CD4-positive, alpha-beta memory T cell (primary cell): ENCODE data around the gene HTR1D. TPM values are rescaled to one million over a fixed set of nuclear protein-coding genes. Genes with fewer than 3 reads are reported as not detected.
A peak's percentile ranks its signal among the peaks of the same experiment; 100 is the strongest.

Source experiments
- CTCF ChIA-PET: fragments of 350-600 bp; sonication (Branson Sonifier 250); formaldehyde crosslinking; loops from one replicate; lab custom pipeline; 2021; ENCODE audit warnings: inconsistent platforms; ENCODE audit not compliant: partially characterized antibody; lab: Charles Lee
- POLR2A ChIA-PET: fragments of 350-600 bp; sonication (Branson Sonifier 250); formaldehyde crosslinking; loops from one replicate; lab custom pipeline; 2021; ENCODE audit not compliant: partially characterized antibody; lab: Charles Lee
- DNase-seq, 5 donors: peaks; one replicate each; pipeline versions ENCODE4 v3.0.0 to v3.0.0-alpha.2; 2020 to 2022; ENCODE audit warnings: mixed read lengths in 1 of 5
- H3K27ac ChIP-seq: one replicate; pipeline ENCODE4 v1.7.0; 2013; ENCODE audit warnings: low read depth, low read length
- H3K27me3 ChIP-seq: 2 replicates; pipeline ENCODE4 v1.7.0; 2013; ENCODE audit warnings: mild to moderate bottlenecking, low read length, moderate library complexity; ENCODE audit not compliant: insufficient read depth
- H3K36me3 ChIP-seq: 2 replicates; pipeline ENCODE4 v1.7.0; 2013; ENCODE audit warnings: mild to moderate bottlenecking, low read length, moderate library complexity; ENCODE audit not compliant: insufficient read depth
- H3K4me1 ChIP-seq: 2 replicates; pipeline ENCODE4 v1.7.0; 2013; ENCODE audit warnings: mild to moderate bottlenecking, low read length, moderate library complexity; ENCODE audit not compliant: insufficient read depth
- H3K4me3 ChIP-seq, 2 donors: one replicate each; pipeline ENCODE4 v1.7.0; 2013; ENCODE audit warnings: low read length in 2 of 2, mild to moderate bottlenecking in 1 of 2
- H3K9me3 ChIP-seq, 2 donors: one replicate each; pipeline ENCODE4 v1.7.0; 2013; ENCODE audit warnings: low read length in 2 of 2, control low read depth in 1 of 2; ENCODE audit not compliant: control insufficient read depth in 1 of 2
- H3K27ac Mint-ChIP-seq, 7 donors: one replicate each; pipeline ENCODE4 v1.8.0; 2020 to 2021; ENCODE audit warnings: mixed read lengths in 7 of 7, mild to moderate bottlenecking in 6 of 7, inconsistent platforms in 3 of 7, moderate library complexity in 3 of 7
- H3K27me3 Mint-ChIP-seq, 2 donors: one replicate each; pipeline ENCODE4 v1.8.0; 2020 to 2021; ENCODE audit warnings: mixed read lengths in 2 of 2
- H3K36me3 Mint-ChIP-seq, 2 donors: one replicate each; pipeline ENCODE4 v1.8.0; 2020 to 2021; ENCODE audit warnings: mixed read lengths in 2 of 2, inconsistent platforms in 1 of 2, mild to moderate bottlenecking in 1 of 2
- H3K4me1 Mint-ChIP-seq, 4 donors: one replicate each; pipeline ENCODE4 v1.8.0; 2020 to 2021; ENCODE audit warnings: mixed read lengths in 4 of 4, mild to moderate bottlenecking in 1 of 4
- H3K4me3 Mint-ChIP-seq, 8 donors: one replicate each; pipeline ENCODE4 v1.8.0; 2020 to 2021; ENCODE audit warnings: mixed read lengths in 8 of 8, mild to moderate bottlenecking in 7 of 8, moderate library complexity in 6 of 8, inconsistent platforms in 3 of 8
- H3K9me3 Mint-ChIP-seq, 8 donors: one replicate each; pipeline ENCODE4 v1.8.0; 2020 to 2021; ENCODE audit warnings: mixed read lengths in 8 of 8, mild to moderate bottlenecking in 5 of 8, inconsistent platforms in 3 of 8, moderate library complexity in 1 of 8
- intact Hi-C: fragments of 100-400 bp; cut with micrococcal nuclease; formaldehyde crosslinking; loops from one replicate; pipeline ENCODE4 v1.15.1; 2023
- polyA plus RNA-seq, 2 donors: library from polyadenylated mRNA; unstranded; fragments of 300-500 nt; fragmentation: Illumina TruSeq; gene quantifications; one replicate each; pipeline ENCODE4 v1.2.3, GENCODE V29; 2021
- total RNA-seq, 2 experiments: library from RNA; stranded (reverse); gene quantifications; one replicate each; pipeline ENCODE4 v1.2.3, GENCODE V29; 2021

The HTR1D gene
- total and polyA plus RNA-seq, 4 experiments from 2014 or later, result not detected

GRCh38 chr1:23216771-23217420 is 406 bp downstream of the HTR1D start:
- ChIA-PET POLR2A (no interaction called here), CTCF (interaction anchor here (1.5 kb wide), 1 partner anchor 188 kb away, joined by 3 read pairs; no protein-coding TSS in a partner anchor)
- H3K27me3 Mint-ChIP-seq, result peaks cover 46% of the 10 kb centered on the region in 2 donors
- intact Hi-C loops, result no loop called here
- H3K27ac Mint-ChIP-seq, result peak overlapping the region in 1 of 7 donors; percentile 51
- no peaks in the 10 kb centered on the region for H3K36me3 Mint-ChIP-seq
- H3K36me3 ChIP-seq, result no peaks in the 10 kb centered on the region
- H3K4me1 ChIP-seq, result peaks cover 14% of the 10 kb centered on the region
- no peak overlapping the region for H3K27ac ChIP-seq
- peaks cover 20% of the 10 kb centered on the region for H3K27me3 ChIP-seq
- DNase-seq, result peak in 3 of 5 donors; percentile 11 to 12 (median 12)
- peak overlapping the region in 7 of 8 donors; percentile 15 to 64 (median 50) for H3K4me3 Mint-ChIP-seq
- H3K9me3 ChIP-seq, result no peaks in the 10 kb centered on the region
- H3K4me3 ChIP-seq, result peak overlapping the region in 1 of 2 donors; percentile 9
- peaks cover 5 to 15% (median 9%) of the 10 kb centered on the region in 4 donors for H3K4me1 Mint-ChIP-seq
- no peaks in the 10 kb centered on the region for H3K9me3 Mint-ChIP-seq

- Mint-ChIP-seq H3K9me3 (no peaks in the 10 kb centered on the region), H3K4me1 (peaks cover 8 to 15% (median 12%) of the 10 kb centered on the region in 4 donors), H3K27me3 (peaks cover 46 to 52% of the 10 kb centered on the region in 2 donors), H3K36me3 (no peaks in the 10 kb centered on the region), H3K27ac (no peak overlapping the region), H3K4me3 (peak overlapping the region; percentile 15 to 64 (median 44))
- H3K4me3 ChIP-seq, result no peak overlapping the region
- peaks cover 20% of the 10 kb centered on the region for H3K27me3 ChIP-seq
- no peaks in the 10 kb centered on the region for H3K9me3 ChIP-seq
- CTCF ChIA-PET, result no interaction called here
- H3K36me3 ChIP-seq, result no peaks in the 10 kb centered on the region
- intact Hi-C loops, result no loop called here
- DNase-seq, result no peak
- POLR2A ChIA-PET, result no interaction called here
- peaks cover 14% of the 10 kb centered on the region for H3K4me1 ChIP-seq
- H3K27ac ChIP-seq, result no peak overlapping the region
These were observed 1.4 kb downstream of the HTR1D start for GRCh38 chr1:23215751-23216449.

- Mint-ChIP-seq H3K9me3 (no peaks in the 10 kb centered on the region), H3K27me3 (peaks cover 46 to 51% of the 10 kb centered on the region in 2 donors), H3K4me3 (no peak overlapping the region), H3K4me1 (peaks cover 8 to 15% (median 13%) of the 10 kb centered on the region in 4 donors), H3K36me3 (no peaks in the 10 kb centered on the region), H3K27ac (no peak overlapping the region)
- CTCF ChIA-PET, result no interaction called here
- intact Hi-C loops, result no loop called here
- peaks cover 16% of the 10 kb centered on the region for H3K27me3 ChIP-seq
- no peak overlapping the region for H3K27ac ChIP-seq
- peaks cover 14% of the 10 kb centered on the region for H3K4me1 ChIP-seq
- no peak for DNase-seq
- no peak overlapping the region for H3K4me3 ChIP-seq
- H3K9me3 ChIP-seq, result no peaks in the 10 kb centered on the region
- POLR2A ChIA-PET, result no interaction called here
- no peaks in the 10 kb centered on the region for H3K36me3 ChIP-seq
These were observed 2.0 kb downstream of the HTR1D start for GRCh38 chr1:23215291-23215690.

DNA sequence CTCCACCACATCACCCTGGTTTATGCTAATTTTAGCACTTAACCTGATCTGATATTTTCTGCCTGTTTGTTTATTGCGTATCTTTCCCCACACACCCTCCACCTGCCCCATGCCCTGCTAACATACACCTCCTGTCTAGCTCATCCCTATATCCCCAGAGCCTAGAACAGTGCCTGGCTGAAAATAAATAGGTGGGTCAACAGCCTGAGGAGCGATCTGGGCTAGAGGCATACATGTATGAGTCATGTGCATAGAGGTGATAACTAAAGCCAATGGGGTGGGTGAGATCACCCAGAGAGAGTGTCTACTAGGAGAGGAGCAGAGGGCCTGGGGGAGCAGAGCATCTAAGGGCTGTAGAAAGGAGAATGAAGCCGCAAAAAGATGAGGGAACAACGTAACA is 2.7 kb downstream of the HTR1D start:
- H3K36me3 ChIP-seq, result no peaks in the 10 kb centered on the region
- POLR2A ChIA-PET, result no interaction called here
- H3K36me3 Mint-ChIP-seq, result no peaks in the 10 kb centered on the region
- peaks cover 16% of the 10 kb centered on the region for H3K27me3 ChIP-seq
- H3K4me1 Mint-ChIP-seq, result peaks cover 10 to 20% (median 16%) of the 10 kb centered on the region in 4 donors
- intact Hi-C loops, result no loop called here
- no peaks in the 10 kb centered on the region for H3K9me3 Mint-ChIP-seq
- peaks cover 14% of the 10 kb centered on the region for H3K4me1 ChIP-seq
- no peak overlapping the region for H3K27ac Mint-ChIP-seq
- CTCF ChIA-PET, result no interaction called here
- H3K4me3 ChIP-seq, result no peak overlapping the region
- H3K27ac ChIP-seq, result no peak overlapping the region
- no peaks in the 10 kb centered on the region for H3K9me3 ChIP-seq
- peaks cover 46 to 47% of the 10 kb centered on the region in 2 donors for H3K27me3 Mint-ChIP-seq
- no peak for DNase-seq
- H3K4me3 Mint-ChIP-seq, result peak overlapping the region in 2 of 8 donors; percentile 7 to 25

DNA sequence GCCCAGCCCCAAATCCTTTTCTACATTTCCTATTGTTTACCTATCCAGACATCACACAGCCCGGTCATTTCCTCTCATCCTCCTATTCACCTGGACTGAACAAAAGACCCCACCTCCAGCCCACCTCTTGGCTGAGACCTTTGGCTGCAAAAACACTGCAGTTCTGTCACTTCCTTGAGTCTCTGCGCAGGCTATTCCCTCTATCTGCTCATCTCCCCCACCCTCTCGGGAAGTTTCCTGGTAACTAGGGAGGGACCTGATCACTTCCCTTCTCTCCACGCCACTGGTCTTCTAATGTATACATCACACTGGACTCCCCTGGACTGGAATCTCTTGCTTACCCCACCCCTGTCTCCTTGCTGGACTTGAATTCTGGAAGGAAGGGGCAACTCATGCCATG is 5.3 kb downstream of the HTR1D start:
- peaks cover 11% of the 10 kb centered on the region for H3K4me1 ChIP-seq
- intact Hi-C loops, result no loop called here
- ChIA-PET POLR2A (no interaction called here), CTCF (no interaction called here)
- DNase-seq, result no peak
- Mint-ChIP-seq H3K27me3 (peaks cover 29 to 34% of the 10 kb centered on the region in 2 donors), H3K9me3 (no peaks in the 10 kb centered on the region), H3K36me3 (no peaks in the 10 kb centered on the region), H3K4me1 (peaks cover 7 to 15% (median 10%) of the 10 kb centered on the region in 4 donors), H3K4me3 (no peak overlapping the region), H3K27ac (peak overlapping the region in 1 of 7 donors; percentile 73)
- H3K27ac ChIP-seq, result no peak overlapping the region
- no peaks in the 10 kb centered on the region for H3K36me3 ChIP-seq
- H3K27me3 ChIP-seq, result peaks cover 13% of the 10 kb centered on the region
- H3K9me3 ChIP-seq, result no peaks in the 10 kb centered on the region
- no peak overlapping the region for H3K4me3 ChIP-seq

DNA sequence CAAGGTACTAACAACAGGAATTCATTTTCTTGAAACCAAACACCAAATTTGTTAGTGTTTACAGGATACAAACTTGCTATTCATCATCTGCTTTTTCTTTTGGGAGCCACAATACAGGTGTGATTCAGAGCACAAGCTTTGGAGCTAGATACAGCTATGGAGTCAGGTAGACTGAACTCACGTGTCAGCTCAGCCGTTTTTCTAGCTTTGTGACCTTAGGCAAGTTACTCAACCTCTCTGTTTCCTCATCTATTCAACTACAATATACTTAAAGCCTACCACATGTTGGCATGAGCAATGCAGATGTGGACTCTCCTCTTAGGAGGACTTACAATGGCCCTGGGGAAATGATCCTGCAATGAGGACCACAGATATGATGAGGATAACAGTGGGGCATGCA is 6.3 kb downstream of the HTR1D start:
- ChIA-PET CTCF (interaction anchor here (1.5 kb wide), 1 partner anchor 10 kb away, joined by 4 read pairs; no protein-coding TSS in a partner anchor), POLR2A (no interaction called here)
- Mint-ChIP-seq H3K4me1 (peaks cover 5 to 10% (median 6%) of the 10 kb centered on the region in 4 donors), H3K9me3 (no peaks in the 10 kb centered on the region), H3K36me3 (no peaks in the 10 kb centered on the region), H3K27ac (peak overlapping the region in 1 of 7 donors; percentile 51), H3K27me3 (peaks cover 23 to 31% of the 10 kb centered on the region in 2 donors), H3K4me3 (no peak overlapping the region)
- intact Hi-C loops, result no loop called here
- peaks cover under 1% of the 10 kb centered on the region for H3K4me1 ChIP-seq
- peaks cover 6% of the 10 kb centered on the region for H3K27me3 ChIP-seq
- H3K27ac ChIP-seq, result no peak overlapping the region
- no peaks in the 10 kb centered on the region for H3K9me3 ChIP-seq
- H3K4me3 ChIP-seq, result no peak overlapping the region
- DNase-seq, result no peak
- H3K36me3 ChIP-seq, result no peaks in the 10 kb centered on the region

- Histone ChIP-seq H3K4me1 (no peaks in the 10 kb centered on the region), H3K4me3 (no peak overlapping the region), H3K36me3 (no peaks in the 10 kb centered on the region), H3K27me3 (peaks cover 4% of the 10 kb centered on the region), H3K9me3 (no peaks in the 10 kb centered on the region), H3K27ac (no peak overlapping the region)
- intact Hi-C loops, result no loop called here
- CTCF ChIA-PET, result interaction anchor here (1.5 kb wide), 1 partner anchor 9 kb away, joined by 4 read pairs; no protein-coding TSS in a partner anchor
- H3K27ac Mint-ChIP-seq, result no peak overlapping the region
- peaks cover 22 to 27% of the 10 kb centered on the region in 2 donors for H3K27me3 Mint-ChIP-seq
- H3K36me3 Mint-ChIP-seq, result no peaks in the 10 kb centered on the region
- H3K4me3 Mint-ChIP-seq, result no peak overlapping the region
- H3K9me3 Mint-ChIP-seq, result no peaks in the 10 kb centered on the region
- DNase-seq, result no peak
- POLR2A ChIA-PET, result no interaction called here
- peaks cover 5 to 10% (median 6%) of the 10 kb centered on the region in 4 donors for H3K4me1 Mint-ChIP-seq
These were observed 6.9 kb downstream of the HTR1D start for GRCh38 chr1:23210351-23210785.
